Loucy (cell line): ENCODE data around the gene DNAH5.

Experiments
- H2AFZ ChIP-seq: fragments of 200-600 bp; sonication (generic); 2 replicates; pipeline ENCODE4 v1.6.0; 2016; ENCODE audit warnings: antibody characterized with exemption, mild to moderate bottlenecking, low read length, moderate library complexity
- H3F3A ChIP-seq: fragments of 200-600 bp; 2 replicates; pipeline ENCODE4 v1.6.0; 2016; ENCODE audit warnings: antibody characterized with exemption, low read depth, mild to moderate bottlenecking
- H3K27me3 ChIP-seq: fragments of 200-600 bp; sonication (generic); 2 replicates; pipeline ENCODE4 v1.6.1; 2014; ENCODE audit warnings: low read length, mild to moderate bottlenecking; ENCODE audit not compliant: insufficient read depth, poor library complexity, severe bottlenecking
- H3K36me3 ChIP-seq: fragments of 200-600 bp; sonication (generic); 2 replicates; pipeline ENCODE4 v1.6.1; 2016; ENCODE audit warnings: low read length; ENCODE audit not compliant: insufficient read depth
- H3K4me1 ChIP-seq: fragments of 200-600 bp; sonication (generic); 2 replicates; pipeline ENCODE4 v1.5.1; 2014; ENCODE audit warnings: low read length, mild to moderate bottlenecking; ENCODE audit not compliant: insufficient read depth, poor library complexity, severe bottlenecking
- H3K4me2 ChIP-seq: fragments of 200-600 bp; sonication (generic); 2 replicates; pipeline ENCODE4 v1.6.0; 2014; ENCODE audit warnings: antibody characterized with exemption, low read length, low read depth, mild to moderate bottlenecking; ENCODE audit not compliant: poor library complexity, severe bottlenecking
- H3K4me3 ChIP-seq: fragments of 200-600 bp; sonication (generic); 2 replicates; pipeline ENCODE4 v1.5.1; 2014; ENCODE audit warnings: low read length, mild to moderate bottlenecking, mixed read lengths; ENCODE audit not compliant: poor library complexity, severe bottlenecking
- H3K79me2 ChIP-seq: fragments of 200-600 bp; sonication (generic); 2 replicates; pipeline ENCODE4 v1.6.1; 2014; ENCODE audit warnings: low read length; ENCODE audit not compliant: insufficient read depth
- H3K9ac ChIP-seq: fragments of 200-600 bp; sonication (generic); 2 replicates; pipeline ENCODE4 v1.6.0; 2014; ENCODE audit warnings: mild to moderate bottlenecking, low read depth, low read length, moderate library complexity; ENCODE audit not compliant: poor library complexity, severe bottlenecking
- H3K9me2 ChIP-seq: fragments of 200-600 bp; sonication (generic); replicated peaks from 2 replicates; pipeline ENCODE4 v1.6.1; 2016; ENCODE audit warnings: low read depth, low read length, mixed read lengths
- H3K9me3 ChIP-seq: fragments of 200-600 bp; sonication (generic); 2 replicates; pipeline ENCODE4 v1.6.1; 2014; ENCODE audit warnings: mild to moderate bottlenecking, antibody characterized with exemption, low read length, low read depth; ENCODE audit not compliant: insufficient read depth
- H4K20me1 ChIP-seq: fragments of 200-600 bp; sonication (generic); 2 replicates; pipeline ENCODE4 v1.6.0; 2014; ENCODE audit warnings: antibody characterized with exemption, low read length, mild to moderate bottlenecking; ENCODE audit not compliant: insufficient read depth, poor library complexity, severe bottlenecking
- EZH2phosphoT487 ChIP-seq: fragments of 200-600 bp; IDR thresholded peaks from 2 replicates; pipeline ENCODE4 v1.6.1; 2018; ENCODE audit warnings: antibody characterized with exemption, mild to moderate bottlenecking, moderate library complexity, borderline replicate concordance
- TF ChIP-seq, protein P1 (sequence below): fragments of 200-600 bp; sonication (generic); conservative IDR thresholded peaks from 2 replicates; pipeline ENCODE4 v1.5.1; 2014; ENCODE audit warnings: mild to moderate bottlenecking, antibody characterized with exemption, low read length

The DNAH5 gene, protein sequence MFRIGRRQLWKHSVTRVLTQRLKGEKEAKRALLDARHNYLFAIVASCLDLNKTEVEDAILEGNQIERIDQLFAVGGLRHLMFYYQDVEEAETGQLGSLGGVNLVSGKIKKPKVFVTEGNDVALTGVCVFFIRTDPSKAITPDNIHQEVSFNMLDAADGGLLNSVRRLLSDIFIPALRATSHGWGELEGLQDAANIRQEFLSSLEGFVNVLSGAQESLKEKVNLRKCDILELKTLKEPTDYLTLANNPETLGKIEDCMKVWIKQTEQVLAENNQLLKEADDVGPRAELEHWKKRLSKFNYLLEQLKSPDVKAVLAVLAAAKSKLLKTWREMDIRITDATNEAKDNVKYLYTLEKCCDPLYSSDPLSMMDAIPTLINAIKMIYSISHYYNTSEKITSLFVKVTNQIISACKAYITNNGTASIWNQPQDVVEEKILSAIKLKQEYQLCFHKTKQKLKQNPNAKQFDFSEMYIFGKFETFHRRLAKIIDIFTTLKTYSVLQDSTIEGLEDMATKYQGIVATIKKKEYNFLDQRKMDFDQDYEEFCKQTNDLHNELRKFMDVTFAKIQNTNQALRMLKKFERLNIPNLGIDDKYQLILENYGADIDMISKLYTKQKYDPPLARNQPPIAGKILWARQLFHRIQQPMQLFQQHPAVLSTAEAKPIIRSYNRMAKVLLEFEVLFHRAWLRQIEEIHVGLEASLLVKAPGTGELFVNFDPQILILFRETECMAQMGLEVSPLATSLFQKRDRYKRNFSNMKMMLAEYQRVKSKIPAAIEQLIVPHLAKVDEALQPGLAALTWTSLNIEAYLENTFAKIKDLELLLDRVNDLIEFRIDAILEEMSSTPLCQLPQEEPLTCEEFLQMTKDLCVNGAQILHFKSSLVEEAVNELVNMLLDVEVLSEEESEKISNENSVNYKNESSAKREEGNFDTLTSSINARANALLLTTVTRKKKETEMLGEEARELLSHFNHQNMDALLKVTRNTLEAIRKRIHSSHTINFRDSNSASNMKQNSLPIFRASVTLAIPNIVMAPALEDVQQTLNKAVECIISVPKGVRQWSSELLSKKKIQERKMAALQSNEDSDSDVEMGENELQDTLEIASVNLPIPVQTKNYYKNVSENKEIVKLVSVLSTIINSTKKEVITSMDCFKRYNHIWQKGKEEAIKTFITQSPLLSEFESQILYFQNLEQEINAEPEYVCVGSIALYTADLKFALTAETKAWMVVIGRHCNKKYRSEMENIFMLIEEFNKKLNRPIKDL (N-terminal part only)

GRCh38 chr5:13944560-13945199, at the start of gene DNAH5:
Gene DNAH5 (minus strand): TSS chr5:13944688. CDS start chr5:13944438, 250 bp downstream.
- Histone ChIP-seq H3K36me3 (no peaks in the 10 kb centered on the region), H3K4me3 (no peak within 1 kb of the TSS), H3K9me2 (no peaks in the 10 kb centered on the region), H3K79me2 (no peaks in the 10 kb centered on the region), H3K4me1 (no peaks in the 10 kb centered on the region), H3K27me3 (no peaks in the 10 kb centered on the region), H3K4me2 (no peak within 1 kb of the TSS), H4K20me1 (no peaks in the 10 kb centered on the region), H3K9me3 (no peaks in the 10 kb centered on the region), H3F3A (no peaks in the 10 kb centered on the region), H3K9ac (no peak within 1 kb of the TSS), H2AFZ (no peak within 1 kb of the TSS)
- TF ChIP-seq, protein P1, sequence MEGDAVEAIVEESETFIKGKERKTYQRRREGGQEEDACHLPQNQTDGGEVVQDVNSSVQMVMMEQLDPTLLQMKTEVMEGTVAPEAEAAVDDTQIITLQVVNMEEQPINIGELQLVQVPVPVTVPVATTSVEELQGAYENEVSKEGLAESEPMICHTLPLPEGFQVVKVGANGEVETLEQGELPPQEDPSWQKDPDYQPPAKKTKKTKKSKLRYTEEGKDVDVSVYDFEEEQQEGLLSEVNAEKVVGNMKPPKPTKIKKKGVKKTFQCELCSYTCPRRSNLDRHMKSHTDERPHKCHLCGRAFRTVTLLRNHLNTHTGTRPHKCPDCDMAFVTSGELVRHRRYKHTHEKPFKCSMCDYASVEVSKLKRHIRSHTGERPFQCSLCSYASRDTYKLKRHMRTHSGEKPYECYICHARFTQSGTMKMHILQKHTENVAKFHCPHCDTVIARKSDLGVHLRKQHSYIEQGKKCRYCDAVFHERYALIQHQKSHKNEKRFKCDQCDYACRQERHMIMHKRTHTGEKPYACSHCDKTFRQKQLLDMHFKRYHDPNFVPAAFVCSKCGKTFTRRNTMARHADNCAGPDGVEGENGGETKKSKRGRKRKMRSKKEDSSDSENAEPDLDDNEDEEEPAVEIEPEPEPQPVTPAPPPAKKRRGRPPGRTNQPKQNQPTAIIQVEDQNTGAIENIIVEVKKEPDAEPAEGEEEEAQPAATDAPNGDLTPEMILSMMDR = no peak
- TF ChIP-seq EZH2phosphoT487 = no peak

DNA sequence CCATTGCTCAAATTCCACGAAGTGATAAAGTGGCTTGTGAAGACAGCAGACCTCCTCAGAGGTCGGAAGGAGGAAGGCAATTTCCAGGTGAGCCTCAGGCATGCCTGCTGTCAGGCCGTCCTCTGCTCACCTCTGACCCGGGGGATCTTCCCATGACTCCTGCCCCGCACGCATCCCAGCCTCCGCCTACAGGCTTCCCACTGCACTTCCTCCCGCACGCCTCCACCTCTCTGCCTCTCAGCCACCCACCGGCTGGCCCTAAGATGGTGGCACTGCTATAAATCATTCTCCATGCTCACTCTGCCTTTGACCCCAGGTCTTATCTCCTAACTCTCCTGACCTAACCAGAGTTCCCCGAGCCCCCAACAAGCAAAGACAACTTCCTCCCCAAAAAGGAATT, 49.4 kb upstream of the DNAH5 start:
- H4K20me1 ChIP-seq = no peaks in the 10 kb centered on the region
- no peak overlapping the region for H3K9ac ChIP-seq
- no peaks in the 10 kb centered on the region for H3K36me3 ChIP-seq
- H3F3A ChIP-seq = no peaks in the 10 kb centered on the region
- no peak overlapping the region for H2AFZ ChIP-seq
- no peaks in the 10 kb centered on the region for H3K4me1 ChIP-seq
- no peaks in the 10 kb centered on the region for H3K9me2 ChIP-seq
- no peaks in the 10 kb centered on the region for H3K79me2 ChIP-seq
- no peak overlapping the region for H3K4me3 ChIP-seq
- no peaks in the 10 kb centered on the region for H3K9me3 ChIP-seq
- H3K4me2 ChIP-seq = no peak overlapping the region
- TF ChIP-seq EZH2phosphoT487 = no peak
- TF ChIP-seq, protein P1 = no peak
- no peaks in the 10 kb centered on the region for H3K27me3 ChIP-seq

DNA sequence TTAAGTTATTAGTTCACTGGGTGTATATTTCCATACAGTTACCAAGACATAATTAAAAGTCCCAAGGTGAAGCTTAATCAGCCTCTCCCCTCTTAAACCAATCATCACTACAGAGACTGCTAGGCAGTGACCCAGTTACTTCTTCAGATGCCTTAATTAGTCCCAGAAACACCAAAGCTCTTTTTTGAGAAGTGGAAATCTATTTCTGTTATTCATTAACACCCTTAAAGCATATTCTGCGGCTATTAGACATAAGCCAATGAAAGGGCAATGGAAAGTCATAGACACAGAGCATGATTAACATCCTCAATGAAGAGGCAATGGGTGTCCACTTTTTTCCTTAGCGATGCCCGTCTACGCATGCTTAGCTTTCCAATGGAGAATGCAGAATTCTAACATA, 48.3 kb upstream of the DNAH5 start:
- Histone ChIP-seq H3K4me2 (no peak overlapping the region), H3K9ac (no peak overlapping the region), H3K36me3 (no peaks in the 10 kb centered on the region), H3K4me3 (no peak overlapping the region), H3K79me2 (no peaks in the 10 kb centered on the region), H3K9me2 (no peaks in the 10 kb centered on the region), H3K27me3 (no peaks in the 10 kb centered on the region), H2AFZ (no peak overlapping the region), H3K4me1 (no peaks in the 10 kb centered on the region), H3F3A (no peaks in the 10 kb centered on the region), H3K9me3 (no peaks in the 10 kb centered on the region), H4K20me1 (no peaks in the 10 kb centered on the region)
- TF ChIP-seq, protein P1 = no peak
